Neural crest cell (in vitro differentiated cells): Measurements from ENCODE around the gene OLFML1. TPM values are rescaled to one million over a fixed set of nuclear protein-coding genes. Genes with fewer than 3 reads are reported as not detected.

Experiments
- DNase-seq: peaks from one replicate; pipeline ENCODE4 v3.0.0; 2021; ENCODE audit warnings: low read depth, mixed read lengths, low spot score
- H3K27ac Mint-ChIP-seq: one replicate; pipeline ENCODE4 v1.8.0; 2021; ENCODE audit warnings: mild to moderate bottlenecking, mixed read lengths; ENCODE audit not compliant: unreplicated experiment
- H3K27me3 Mint-ChIP-seq: 2 replicates; pipeline ENCODE4 v1.8.0; 2021; ENCODE audit warnings: low read depth, mild to moderate bottlenecking, mixed read lengths
- H3K36me3 Mint-ChIP-seq: 2 replicates; pipeline ENCODE4 v1.8.0; 2021; ENCODE audit warnings: low read depth, mild to moderate bottlenecking, mixed read lengths
- H3K4me1 Mint-ChIP-seq: 2 replicates; pipeline ENCODE4 v1.8.0; 2021; ENCODE audit warnings: mixed read lengths
- H3K4me3 Mint-ChIP-seq: one replicate; pipeline ENCODE4 v1.8.0; 2021; ENCODE audit warnings: mild to moderate bottlenecking, mixed read lengths
- H3K9me3 Mint-ChIP-seq: 2 replicates; pipeline ENCODE4 v1.8.0; 2021; ENCODE audit warnings: mixed read lengths
- CTCF ChIP-seq: fragments of 200-600 bp; sonication (generic); conservative IDR thresholded peaks from 2 replicates; pipeline ENCODE4 v1.5.0; 2021; ENCODE audit warnings: antibody characterized with exemption, mild to moderate bottlenecking
- long read RNA-seq: library from polyadenylated mRNA; unstranded; transcript quantifications from one replicate; pipeline ENCODE4 v2.0.0, GENCODE V29; 2020
- total RNA-seq: library from RNA; stranded (reverse); gene quantifications from 2 replicates; pipeline ENCODE4 v1.2.1, GENCODE V29; 2021

OLFML1 gene
- total RNA-seq = 0.84 and 1.1 TPM in 2 replicates
- long read RNA-seq, partial matches to known transcripts = 0 of 1 reads
- long read RNA-seq, other reads (novel, unspliced or antisense) = 0 of 1 reads

DNA sequence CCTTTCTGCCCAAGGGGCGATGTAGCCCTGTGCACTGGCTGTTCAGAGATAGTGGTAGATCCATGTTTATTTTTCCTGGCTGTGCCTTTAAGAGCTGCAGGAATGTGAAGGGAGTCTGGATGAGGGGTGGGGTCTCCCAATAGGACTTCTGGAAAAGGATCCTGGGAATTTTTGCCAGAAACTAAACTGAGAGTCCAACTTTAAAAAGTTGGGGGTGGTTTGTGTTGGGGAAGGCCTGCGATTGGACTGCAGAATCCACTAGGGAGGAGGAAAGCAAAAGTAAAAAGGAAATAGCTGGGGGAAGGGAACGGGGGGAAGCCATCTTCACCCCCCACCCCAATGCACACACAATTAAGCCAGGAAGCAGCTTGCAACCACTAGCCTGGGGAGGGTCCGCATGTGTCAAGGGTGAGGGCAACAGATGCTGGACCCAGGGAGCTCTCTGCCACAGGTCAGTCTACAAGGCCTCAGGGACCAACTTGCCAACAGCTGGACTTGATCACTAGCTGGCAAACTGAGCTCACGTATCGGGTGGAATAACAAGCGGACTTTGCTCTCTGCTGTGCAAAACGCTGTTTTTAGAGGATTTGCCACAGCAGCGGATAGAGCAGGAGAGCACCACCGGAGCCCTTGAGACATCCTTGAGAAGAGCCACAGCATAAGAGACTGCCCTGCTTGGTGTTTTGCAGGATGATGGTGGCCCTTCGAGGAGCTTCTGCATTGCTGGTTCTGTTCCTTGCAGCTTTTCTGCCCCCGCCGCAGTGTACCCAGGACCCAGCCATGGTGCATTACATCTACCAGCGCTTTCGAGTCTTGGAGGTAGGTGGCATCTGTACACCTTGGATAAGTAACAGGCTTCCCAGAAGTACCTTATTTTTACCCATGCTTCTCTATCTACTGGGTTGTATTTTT is at the start of gene OLFML1:
OLFML1 (plus strand) TSS at position 321 of the 912 bp plus-strand sequence; CDS start at position 691, 370 bp downstream.
- no peak within 1 kb of the TSS for H3K27ac Mint-ChIP-seq
- no peaks in the 10 kb centered on the region for H3K36me3 Mint-ChIP-seq
- H3K9me3 Mint-ChIP-seq = no peaks in the 10 kb centered on the region
- no peaks in the 10 kb centered on the region for H3K4me1 Mint-ChIP-seq
- no peaks in the 10 kb centered on the region for H3K27me3 Mint-ChIP-seq
- DNase-seq = no peak
- TF ChIP-seq CTCF = no peak
- no peak within 1 kb of the TSS for H3K4me3 Mint-ChIP-seq

- no peak overlapping the region for H3K27ac Mint-ChIP-seq
- H3K36me3 Mint-ChIP-seq = peaks cover 2% of the 10 kb centered on the region
- H3K4me3 Mint-ChIP-seq = no peak overlapping the region
- H3K4me1 Mint-ChIP-seq = peaks cover 5% of the 10 kb centered on the region
- no peaks in the 10 kb centered on the region for H3K27me3 Mint-ChIP-seq
- H3K9me3 Mint-ChIP-seq = peaks cover 2% of the 10 kb centered on the region
- no peak for DNase-seq
- no peak for TF ChIP-seq CTCF
These were observed 49.2 kb upstream of the OLFML1 start for GRCh38 chr11:7436146-7436545.

GRCh38 chr11:7436657-7437056 is 48.6 kb upstream of the OLFML1 start:
- Mint-ChIP-seq H3K4me1 (peaks cover 4% of the 10 kb centered on the region), H3K36me3 (peaks cover 2% of the 10 kb centered on the region), H3K9me3 (peaks cover 2% of the 10 kb centered on the region), H3K27ac (no peak overlapping the region), H3K4me3 (no peak overlapping the region), H3K27me3 (no peaks in the 10 kb centered on the region)
- DNase-seq = no peak
- TF ChIP-seq CTCF = no peak

- H3K4me3 Mint-ChIP-seq = no peak overlapping the region
- H3K27me3 Mint-ChIP-seq = no peaks in the 10 kb centered on the region
- peaks cover 2% of the 10 kb centered on the region for H3K9me3 Mint-ChIP-seq
- H3K27ac Mint-ChIP-seq = no peak overlapping the region
- no peak for TF ChIP-seq CTCF
- peaks cover 4% of the 10 kb centered on the region for H3K4me1 Mint-ChIP-seq
- peaks cover 2% of the 10 kb centered on the region for H3K36me3 Mint-ChIP-seq
- no peak for DNase-seq
These were observed 47.6 kb upstream of the OLFML1 start for GRCh38 chr11:7437696-7438095.

DNA sequence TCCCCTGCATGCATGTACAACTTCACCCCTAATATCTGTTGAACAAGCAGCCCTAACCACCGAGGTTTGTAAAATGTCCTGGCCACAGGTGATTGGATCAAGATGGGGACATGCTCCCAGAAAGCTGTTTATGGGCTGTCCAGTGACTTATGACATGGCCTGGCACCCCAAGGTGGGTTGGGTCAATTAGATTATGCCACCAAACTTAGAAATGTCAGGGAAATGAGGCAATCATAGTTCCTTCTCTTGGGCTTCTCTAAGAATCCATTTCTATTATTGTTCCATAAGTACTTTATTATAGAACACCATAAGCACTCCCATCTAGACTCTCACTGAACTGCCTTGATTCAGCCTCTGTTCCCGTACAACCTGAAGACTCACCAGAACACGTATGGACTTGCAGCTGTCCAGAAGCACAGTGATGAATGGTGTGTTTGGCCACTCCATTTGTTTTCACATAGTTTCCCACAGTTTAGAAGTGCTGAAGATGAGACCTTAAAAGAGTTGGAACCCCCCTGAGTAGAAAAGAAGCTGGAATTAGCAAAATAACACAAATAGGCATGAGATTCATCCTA is 45.5 kb upstream of the OLFML1 start:
- no peak for TF ChIP-seq CTCF
- H3K9me3 Mint-ChIP-seq = peaks cover 2% of the 10 kb centered on the region
- H3K27ac Mint-ChIP-seq = no peak overlapping the region
- no peaks in the 10 kb centered on the region for H3K36me3 Mint-ChIP-seq
- peaks cover 4% of the 10 kb centered on the region for H3K4me1 Mint-ChIP-seq
- H3K27me3 Mint-ChIP-seq = no peaks in the 10 kb centered on the region
- DNase-seq = no peak
- H3K4me3 Mint-ChIP-seq = no peak overlapping the region
